HG03432 (cell line): ENCODE results near the gene TTC28.

ENCODE experiments used
- ATAC-seq: cut with Tn5 transposase; IDR thresholded peaks from one replicate; pipeline ENCODE4 v1.9.1; 2021; ENCODE audit warnings: mild to moderate bottlenecking, moderate library complexity; ENCODE audit not compliant: unreplicated experiment

The TTC28 gene

DNA sequence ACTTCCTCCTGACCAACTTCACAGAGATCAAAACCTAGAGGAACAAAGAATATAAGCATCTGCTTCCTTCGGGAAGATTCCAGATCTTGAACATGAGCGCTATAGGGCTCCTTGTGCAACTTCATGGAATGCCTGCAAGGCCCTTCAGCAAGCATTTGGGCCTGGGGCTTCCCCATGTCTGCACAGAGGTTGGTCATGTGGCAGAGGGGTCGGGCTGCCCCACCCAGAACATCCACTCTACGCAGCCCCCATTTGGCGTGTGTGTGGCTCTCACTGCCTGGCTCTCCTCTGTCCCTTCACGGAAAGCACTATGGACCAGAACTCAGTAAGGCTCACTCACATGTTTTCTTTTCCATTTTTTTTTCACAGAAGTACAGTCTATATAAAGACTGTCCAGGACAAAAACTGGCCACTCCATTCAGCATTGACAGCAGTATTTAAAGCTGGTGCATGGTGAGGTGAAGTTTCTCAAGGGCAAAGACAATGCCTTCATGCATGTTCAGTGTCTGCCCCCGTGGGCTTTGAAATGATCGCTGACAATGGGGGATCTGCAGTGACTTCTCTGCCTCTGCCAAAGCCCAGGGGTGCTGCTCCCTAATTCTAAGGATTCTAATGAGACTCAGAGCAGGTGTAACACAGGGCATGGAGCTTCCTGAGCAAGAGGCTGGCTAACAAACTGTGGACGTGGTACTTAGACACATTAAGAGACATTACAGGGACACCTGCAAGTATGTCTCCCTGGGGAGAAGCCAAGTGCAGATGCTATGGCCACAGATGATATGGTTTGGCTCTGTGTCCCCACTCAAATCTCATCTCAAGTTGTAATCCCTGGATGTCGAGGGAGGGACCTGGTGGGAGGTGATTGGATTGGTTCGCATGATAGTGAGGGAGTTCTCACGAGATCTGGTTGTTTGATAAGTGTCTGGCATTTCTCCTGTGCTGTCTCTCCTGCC lies 694.0 kb downstream of the TTC28 start:
- ATAC-seq = no peak

DNA sequence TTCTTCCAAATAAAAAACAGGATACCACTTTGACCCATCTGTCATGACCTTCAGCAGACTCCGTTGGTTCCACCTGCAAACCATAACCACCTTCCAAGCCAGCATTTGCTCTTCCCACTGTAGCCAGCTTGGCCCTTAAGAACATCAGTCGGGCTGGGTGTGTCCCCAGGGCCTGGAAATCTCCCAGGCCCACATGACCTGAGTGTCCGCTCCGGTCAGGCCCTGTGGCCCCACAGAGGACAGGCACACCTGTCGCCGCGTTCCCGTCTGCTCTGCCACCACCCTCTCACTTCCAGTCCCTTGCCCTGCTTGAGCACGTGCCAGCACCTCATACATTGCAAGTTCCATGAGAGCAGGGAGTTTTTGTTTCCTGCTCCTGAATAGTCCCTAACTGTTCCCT lies 694.9 kb downstream of the TTC28 start:
- no peak for ATAC-seq

DNA sequence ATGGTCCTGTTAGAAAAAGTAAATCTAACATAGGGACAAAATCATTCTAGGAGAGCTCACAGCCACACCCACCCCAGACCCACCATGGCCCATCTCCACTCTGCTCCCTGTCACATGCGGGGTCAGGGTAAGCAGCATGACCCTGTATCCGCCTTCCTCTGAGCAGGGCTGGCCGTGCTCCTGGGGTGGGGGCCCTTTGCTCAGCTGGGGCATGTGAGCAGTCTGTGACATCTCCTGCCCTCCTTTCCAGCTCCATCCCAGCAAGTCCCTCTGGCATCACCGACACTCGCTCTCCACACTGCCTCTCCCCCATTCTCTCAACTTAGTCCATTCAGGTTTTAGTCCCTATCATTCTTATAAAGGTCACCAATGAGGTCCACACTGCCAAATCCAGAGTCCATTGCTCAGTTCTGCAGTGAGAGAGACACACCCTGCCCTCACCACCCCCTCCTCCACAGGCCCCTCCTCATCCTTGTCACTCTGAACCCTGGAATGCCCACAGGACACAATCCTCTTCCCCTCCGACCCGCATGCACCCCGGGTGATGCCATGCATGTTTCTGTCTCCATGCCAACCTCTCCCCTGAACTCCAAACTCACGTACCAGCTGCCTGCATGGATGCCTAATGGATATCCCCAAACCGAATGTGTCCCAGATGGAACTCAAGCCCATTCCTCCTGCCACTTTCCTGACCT lies 695.5 kb downstream of the TTC28 start:
- ATAC-seq = no peak

DNA sequence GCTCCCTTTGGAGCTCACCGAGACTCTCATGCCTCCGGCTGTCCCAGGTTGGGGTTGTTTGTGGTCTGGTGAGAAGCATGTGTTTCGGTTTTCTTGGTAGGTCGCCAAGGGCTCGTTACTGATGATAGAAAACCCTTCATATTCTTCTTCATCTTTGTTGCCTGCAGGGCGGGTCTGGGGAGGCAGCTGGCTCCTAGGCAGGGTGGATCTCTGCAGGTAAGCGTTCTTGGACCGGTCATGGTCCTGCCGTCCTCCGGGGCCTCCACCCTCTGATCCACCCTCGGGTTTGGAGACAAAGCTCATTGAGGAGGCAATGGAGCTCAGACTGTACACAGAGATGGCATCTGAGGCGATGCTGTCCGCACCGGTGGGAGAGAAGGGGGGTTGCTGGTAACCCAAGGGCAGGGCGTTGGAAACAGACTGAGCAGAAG lies 696.3 kb downstream of the TTC28 start:
- no peak for ATAC-seq

DNA sequence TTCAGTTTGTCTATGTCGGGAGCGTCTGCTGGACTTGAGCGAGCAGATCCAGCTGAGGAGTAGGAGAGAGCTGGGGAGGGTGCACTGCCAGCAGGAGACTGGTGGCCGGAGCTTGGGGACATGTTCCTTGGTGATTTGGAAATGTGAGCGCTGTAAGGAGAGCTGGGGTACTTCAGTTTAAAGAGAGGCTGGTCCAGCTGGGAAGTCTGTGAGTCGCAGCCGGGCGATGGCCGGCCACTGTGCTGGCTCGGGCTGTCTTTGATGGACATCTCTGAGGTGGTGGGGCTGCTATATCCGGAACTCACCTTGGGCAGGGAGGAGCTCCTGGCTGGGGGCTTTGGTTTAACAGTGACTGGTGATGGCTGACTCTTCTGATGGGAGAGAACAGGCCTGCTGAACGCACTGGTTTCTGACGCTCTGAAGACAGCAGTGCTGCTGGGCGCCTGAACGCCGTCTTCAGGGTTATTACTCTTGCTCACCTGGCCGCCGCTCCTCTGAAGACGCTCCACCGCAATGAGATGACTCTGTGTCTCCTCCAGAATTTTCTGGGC lies 696.9 kb downstream of the TTC28 start:
- no peak for ATAC-seq

DNA sequence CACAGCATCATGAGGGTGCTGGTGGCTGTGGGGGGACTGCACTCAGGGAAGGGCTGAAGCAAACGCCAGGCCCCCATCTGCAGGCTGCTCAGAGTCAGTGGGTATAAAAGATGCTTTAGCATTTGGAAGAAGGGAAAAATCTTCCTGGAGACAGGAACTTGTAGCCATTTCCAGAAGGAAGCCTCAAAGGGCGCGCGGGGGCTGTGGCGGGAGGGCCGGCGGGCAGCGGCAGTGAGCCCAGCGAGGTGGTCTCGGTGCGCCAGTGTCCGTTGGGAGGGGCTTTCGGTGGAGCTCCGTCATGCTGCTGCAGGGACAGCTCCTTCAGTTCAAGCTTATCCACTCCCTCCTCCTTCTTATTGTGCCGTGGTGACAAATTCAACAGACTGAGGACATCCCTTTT lies 697.5 kb downstream of the TTC28 start:
- ATAC-seq = no peak

DNA sequence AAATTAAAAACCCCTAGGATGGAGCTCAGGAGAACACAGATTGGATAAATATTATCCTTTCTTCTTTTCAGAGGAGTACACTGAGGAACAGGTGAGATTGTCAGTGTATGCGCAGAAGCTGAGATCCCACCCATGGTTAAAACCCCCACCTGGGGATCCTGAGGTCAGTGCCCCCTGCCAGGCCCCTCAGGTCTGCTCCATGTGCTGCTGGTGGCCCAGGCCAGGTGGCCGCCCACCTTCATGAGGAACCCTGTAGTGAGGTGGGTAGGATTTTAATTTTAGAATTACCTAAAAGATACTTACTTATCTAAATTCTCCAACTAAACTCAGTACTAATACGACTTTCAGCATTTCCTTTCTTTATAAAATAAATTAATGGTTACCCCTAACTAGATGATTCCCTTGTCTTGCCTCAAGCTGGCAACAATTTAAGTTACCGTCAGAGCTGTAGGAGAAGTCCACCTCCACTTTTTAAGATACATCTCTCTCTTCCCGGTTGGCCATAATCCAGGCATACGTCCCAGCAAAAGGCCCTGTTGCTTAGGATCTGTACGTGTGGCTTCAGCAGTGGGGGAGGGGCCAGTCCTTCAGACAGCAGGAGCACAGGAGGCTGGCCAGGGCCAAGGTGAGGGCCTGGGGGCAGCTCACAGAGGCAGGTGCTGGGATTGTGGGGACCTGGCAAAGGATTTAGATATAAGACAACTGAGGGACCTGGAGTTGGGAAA lies 699.1 kb downstream of the TTC28 start:
- ATAC-seq = no peak

DNA sequence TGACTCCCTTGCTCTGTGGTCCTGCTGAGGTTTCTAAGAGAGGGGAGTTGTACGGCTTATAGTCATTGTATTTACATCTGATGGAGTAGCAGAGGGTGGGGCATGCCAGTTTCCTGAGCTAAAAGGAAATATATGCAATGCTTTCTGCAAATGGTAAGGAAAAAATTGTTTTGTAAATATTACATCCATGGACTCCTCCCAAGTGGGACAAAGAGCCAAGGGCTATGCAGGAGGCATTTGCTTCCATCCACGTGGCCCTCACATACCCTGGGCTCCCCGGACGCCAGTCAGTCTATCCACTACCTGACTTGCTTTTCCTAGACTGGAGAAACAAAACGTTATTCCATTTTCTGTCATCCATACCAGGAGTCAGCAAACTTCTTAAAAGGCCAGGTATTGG lies 700.8 kb downstream of the TTC28 start:
- no peak for ATAC-seq

DNA sequence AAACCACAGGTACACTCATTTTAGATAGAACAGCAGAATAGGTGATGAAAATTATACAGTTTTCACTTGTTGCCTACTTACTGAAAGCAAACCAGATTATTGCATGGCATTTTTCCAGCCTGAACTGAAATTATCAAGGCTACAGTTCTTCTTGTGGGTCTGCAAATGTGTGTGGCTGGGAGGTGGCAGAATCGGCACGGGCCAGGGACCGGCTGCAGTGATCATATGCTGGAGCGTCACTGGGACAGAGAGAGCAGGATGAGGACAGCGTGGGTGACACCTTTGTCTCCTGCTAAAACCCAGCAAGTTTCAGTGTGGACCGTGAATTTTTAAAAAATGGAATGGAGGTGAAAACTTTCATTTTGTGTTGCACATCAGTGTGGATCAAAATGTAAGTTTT lies 701.3 kb downstream of the TTC28 start:
- no peak for ATAC-seq

DNA sequence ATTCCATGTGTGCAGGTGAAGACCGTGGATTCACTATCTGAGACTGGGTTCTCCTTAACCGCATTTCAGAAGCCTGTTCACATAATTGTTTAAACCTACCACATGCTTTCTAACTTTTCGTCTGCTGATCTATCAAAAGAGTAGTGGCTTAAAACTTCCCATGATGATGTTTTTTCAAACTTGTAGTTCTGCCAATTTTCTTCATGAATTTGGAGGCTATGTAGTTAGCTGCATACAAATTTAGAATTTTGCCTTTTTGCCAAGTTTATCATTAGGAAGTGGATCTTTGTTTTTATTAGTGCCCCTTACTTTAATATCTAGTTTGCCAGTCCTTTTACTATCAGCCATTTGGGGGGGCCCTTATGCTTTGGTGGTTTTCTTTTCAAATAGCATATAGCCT lies 703.1 kb downstream of the TTC28 start:
- ATAC-seq = no peak

DNA sequence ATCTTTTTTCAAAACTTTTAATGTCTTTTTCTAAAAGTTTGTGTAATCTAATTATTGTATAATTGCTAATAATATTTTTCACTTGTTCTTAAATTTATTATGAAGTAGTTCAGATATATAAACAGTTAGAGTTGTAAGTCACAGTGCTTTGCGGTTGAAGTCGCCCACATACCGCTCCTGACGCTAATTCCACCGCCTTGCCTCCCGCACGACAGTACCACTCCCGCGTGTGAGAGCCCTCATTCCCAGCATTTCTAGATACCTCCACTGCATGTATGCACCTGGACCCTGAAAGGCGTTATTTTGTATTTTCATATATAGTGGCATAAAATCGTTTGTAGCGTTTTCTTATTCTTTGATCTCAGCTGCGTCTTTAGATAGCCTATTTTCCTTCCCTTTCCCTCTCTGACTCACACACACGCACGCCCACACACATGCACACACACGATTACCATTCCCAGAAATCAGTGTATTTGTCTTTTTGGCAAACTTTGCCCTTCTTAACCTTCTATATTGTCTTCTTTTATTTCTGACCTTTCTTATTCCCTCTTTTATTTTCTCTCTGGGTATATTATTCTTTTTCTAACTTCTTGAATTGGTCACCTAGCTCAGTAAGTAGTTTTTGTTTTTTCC lies 704.1 kb downstream of the TTC28 start:
- ATAC-seq = no peak

DNA sequence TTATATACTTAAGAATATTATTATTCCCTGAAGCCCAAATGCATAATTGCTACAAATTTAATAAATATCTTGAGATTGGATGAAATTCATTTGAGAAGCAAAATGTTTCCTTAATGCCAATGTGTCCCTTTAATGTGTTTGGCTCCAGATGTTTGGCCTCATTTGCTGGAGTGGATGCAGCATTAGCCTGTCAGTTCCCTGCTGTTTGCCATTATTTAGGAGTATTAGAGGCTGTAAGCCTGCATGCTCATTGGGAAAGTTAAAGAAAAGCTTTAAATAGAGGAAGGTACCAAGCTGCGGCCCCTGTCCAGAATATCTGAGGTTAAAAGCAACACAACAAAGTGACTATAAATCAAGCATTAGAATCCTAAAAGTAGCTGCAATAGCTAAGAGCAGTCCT lies 705.8 kb downstream of the TTC28 start:
- no peak for ATAC-seq

DNA sequence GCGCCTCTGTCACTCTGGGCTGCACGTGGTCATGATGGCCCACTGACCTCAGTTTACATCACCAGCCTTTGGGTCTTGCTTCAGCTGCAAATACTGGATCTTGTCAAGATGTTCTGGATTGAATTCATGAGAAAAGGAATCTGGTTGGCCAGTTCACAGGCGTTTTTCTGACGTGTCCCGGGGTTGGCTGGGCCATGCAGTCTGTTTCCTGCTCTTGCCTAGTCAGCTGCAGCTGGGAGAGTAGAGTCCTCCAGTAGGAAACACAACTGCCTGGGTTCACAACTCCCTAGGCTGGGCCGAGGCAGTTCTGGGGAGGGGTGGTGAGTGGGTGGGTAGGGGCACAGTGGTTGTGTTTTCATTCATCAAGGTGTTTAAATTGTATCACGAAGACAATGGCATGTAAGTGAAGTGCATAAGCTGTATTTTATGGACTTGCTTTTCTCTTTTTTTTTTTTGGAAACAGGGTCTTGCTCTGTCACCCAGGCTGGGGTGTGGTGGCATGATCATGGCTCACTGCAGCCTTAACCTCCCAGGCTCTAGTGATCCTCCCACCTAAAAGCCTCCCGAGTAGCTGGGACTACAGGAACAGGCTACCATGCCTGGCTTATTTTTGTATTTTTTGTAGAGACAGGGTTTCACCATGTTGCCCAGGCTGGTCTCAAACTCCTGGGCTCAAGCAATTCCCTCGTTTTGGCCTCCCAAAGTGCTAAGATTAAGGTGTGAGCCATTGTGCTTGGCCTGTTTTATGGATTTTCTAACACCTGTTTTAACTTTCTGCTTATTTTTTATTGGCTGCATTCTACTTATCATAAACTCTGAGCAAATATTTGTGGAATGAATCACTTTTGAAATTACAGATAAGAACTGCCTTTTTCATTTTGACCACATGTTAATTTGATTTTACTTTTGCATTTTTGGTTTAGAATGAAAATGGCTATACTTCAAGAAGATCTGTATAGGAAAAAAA lies 706.6 kb downstream of the TTC28 start:
- no peak for ATAC-seq

DNA sequence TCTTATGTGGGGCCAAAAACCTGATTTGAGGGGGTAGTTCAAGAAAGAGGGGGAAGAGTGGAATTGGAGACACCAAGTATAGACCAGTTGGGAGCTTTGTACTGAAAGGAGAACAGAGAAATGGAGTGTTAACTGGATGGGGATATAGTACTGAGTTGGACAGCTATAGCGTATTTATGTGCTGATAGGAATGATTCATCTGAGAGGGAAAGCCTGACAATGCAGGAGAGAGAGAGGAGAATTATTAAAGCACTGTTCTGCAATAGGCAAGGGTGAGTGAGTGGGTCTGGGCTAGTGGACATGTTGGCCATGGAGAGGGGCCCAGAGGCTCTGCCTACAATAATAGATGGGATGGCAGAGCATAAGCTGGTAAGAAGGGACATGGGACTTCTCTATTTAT lies 707.7 kb downstream of the TTC28 start:
- no peak for ATAC-seq

DNA sequence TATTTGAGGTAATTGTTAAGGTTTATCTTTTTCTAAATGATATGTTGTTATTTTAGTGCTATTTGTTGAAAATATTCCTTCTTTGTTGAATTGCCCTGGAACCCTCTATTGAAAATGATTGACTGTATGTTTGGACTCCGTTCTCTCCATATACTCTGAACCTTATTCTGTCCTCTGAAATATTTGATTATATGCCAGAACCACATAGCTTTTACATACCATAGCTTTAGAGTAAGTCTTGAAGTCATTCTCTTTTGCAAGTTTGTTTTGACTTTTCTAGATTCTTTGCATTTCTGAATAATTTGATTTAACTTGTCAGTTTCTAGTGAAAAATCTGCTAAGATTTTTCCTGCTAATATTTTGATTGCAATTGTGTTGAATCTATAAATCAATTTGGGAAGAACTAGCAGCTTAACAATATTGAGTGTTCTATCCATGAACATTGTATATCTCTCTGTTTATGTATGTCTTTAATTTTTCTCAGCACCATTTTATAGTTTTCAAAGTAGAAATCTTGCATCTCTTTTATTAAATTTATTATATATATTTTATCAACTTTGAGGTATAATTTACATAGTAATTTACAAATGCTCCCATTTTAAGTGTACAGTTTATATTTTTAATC lies 708.9 kb downstream of the TTC28 start:
- ATAC-seq = no peak

DNA sequence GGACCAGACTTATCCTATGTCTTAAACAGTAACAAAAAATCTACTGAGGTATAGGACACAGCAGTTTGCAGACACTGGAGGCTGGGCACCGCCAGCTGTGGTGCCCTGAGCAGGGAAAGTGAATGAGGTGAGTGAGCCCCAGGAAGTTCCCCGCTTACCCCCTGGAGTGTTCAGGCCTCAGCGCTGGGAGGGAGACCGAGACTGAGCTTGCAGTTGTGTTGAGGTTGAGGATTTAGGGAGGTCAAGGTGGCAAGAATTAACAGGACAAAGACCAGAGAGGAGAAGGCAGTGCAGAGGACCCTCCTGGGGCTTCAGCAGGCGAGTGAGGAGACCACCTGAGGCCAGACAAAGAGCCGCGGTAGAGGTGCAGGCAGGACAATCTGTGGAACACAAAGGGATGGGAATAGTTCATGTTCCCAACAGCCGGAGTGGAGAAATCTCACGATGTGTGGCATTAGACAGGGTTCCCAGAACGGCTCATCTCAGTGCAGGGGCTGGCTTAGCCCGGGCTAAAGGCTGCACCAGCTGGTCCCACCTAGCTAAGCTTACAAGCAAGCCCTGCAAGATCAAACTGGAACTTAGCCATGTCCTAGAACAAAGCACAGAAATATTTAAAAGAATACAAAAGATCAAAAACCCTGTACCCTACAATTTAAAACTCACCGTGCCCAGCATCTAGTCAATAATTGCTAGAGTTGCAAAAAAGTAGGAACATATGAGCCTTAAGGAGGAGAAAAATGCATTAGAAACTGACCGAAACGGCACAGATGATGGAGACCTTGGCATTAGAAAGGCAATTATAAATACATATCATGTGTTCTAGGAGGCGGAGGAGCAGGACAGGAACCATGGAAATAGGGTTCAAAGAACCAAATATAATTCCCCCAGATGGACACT lies 713.2 kb downstream of the TTC28 start:
- ATAC-seq = no peak

DNA sequence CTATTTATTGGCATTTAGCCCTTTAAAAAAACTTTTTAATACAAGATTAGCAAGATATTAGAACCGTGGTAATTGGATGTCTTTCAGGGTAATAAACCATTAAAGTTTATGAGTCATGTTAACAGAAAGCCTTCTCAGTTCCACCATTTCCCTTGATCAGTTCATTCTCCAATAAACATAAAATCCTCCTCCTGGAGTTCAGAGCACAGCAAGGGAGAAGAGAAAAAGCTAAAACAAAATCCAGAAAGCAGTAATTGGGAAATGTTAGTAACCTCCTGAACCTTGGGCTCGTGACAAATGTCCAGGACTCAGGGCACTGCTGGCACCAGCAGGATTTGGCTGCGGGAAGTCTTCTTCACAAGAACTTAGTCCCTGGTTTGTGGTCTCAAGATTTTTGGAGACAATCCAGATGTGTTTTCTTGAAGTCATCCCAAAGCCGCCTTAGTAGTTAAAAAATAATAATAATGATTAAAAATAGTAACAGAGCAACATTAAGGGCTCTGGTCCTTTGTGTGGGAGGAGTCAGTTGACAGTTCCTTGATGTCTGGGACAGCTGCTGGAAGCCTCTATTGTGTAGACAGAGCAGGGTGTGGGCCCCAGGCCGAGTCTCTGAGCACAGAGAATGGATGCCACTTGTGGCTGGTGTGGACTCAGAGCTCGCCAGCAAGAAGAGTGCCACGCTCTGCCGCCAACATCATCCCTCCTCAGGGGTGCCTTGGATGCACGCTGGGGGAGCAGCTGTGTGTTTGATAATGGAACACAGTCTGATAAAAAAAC lies 717.2 kb downstream of the TTC28 start:
- ATAC-seq = no peak
